NCI-H748 (cell line): ENCODE results near the gene RPS18.

Experiments
- DNase-seq: peaks from one replicate; lab custom pipeline; 2025; ENCODE audit not compliant: unreplicated experiment; lab: John Stamatoyannopoulos, UW

Gene RPS18

GRCh38 chr6:33314515-33314942 is 42.7 kb downstream of the RPS18 start:
- DNase-seq, result peak; percentile 93

- DNase-seq, result peak; percentile 89
Measured at GRCh38 chr6:33314943-33315792, 43.3 kb downstream of the RPS18 start.

GRCh38 chr6:33315793-33316602 is 44.1 kb downstream of the RPS18 start:
- no peak for DNase-seq

- peak; percentile 21 for DNase-seq
Measured at GRCh38 chr6:33316603-33317418, 44.9 kb downstream of the RPS18 start.

- DNase-seq, result no peak
Measured at GRCh38 chr6:33317419-33317668, 45.5 kb downstream of the RPS18 start.

GRCh38 chr6:33317669-33318425 is 46.0 kb downstream of the RPS18 start, which contains the start of gene ZBTB22:
Gene ZBTB22, minus strand, starts transcription at chr6:33317744. Its CDS starts 828 bp downstream, at chr6:33316916.
- peak; percentile 99 for DNase-seq

- no peak for DNase-seq
Measured at GRCh38 chr6:33318426-33319073, 46.7 kb downstream of the RPS18 start.

- no peak for DNase-seq
Measured at GRCh38 chr6:33319939-33320314, 48.1 kb downstream of the RPS18 start.

- DNase-seq, result no peak
Measured at GRCh38 chr6:33320315-33321181, 48.7 kb downstream of the RPS18 start.

GRCh38 chr6:33321227-33321626 is 49.4 kb downstream of the RPS18 start:
- no peak for DNase-seq

- DNase-seq, result peak; percentile 95
Measured at GRCh38 chr6:33323623-33323948, 51.7 kb downstream of the RPS18 start.

- DNase-seq, result peak; percentile 69
Measured at GRCh38 chr6:33324125-33324524, 52.2 kb downstream of the RPS18 start.
